Measurements from ENCODE around the gene PHF19. TPM values are rescaled to one million over a fixed set of nuclear protein-coding genes. Genes with fewer than 3 reads are reported as not detected.
A peak's percentile ranks its signal among the peaks of the same experiment; 100 is the strongest.

PHF19 gene
- total and polyA plus RNA-seq, 2 donors (not counting 3 experiments of a cell fraction or from before 2014, with no cell fraction given) = 102 to 153 TPM

- ChIA-PET POLR2A (no interaction called here), CTCF (interaction anchor here (2.9 kb wide), 1 partner anchor 41 kb away, joined by 8 read pairs; no protein-coding TSS in a partner anchor)
- Histone ChIP-seq H3K9me1 (replicated peaks; ENCODE audit: control insufficient read depth, extremely low read depth, insufficient read depth, low read length) (no peaks in the 10 kb centered on the region), H4K20me1 (replicated peaks; ENCODE audit: control insufficient read depth, extremely low read depth, insufficient read depth, low read length) (no peaks in the 10 kb centered on the region), H3K9ac (replicated peaks; ENCODE audit: extremely low read depth, insufficient read depth, low read length) (no peak overlapping the region), H3K27me3 (ENCODE audit: control insufficient read depth in 2 of 2, insufficient read depth in 2 of 2, low read length in 2 of 2) (peaks cover 0 to 3% of the 10 kb centered on the region in 2 experiments), H3K36me3 (ENCODE audit: control insufficient read depth in 2 of 2, extremely low read depth in 1 of 2, insufficient read depth in 2 of 2, low read length in 2 of 2) (no peaks in the 10 kb centered on the region), H3K4me2 (ENCODE audit: insufficient read depth, low read length) (no peak overlapping the region), H3K79me2 (ENCODE audit: control insufficient read depth, insufficient read depth, low read length) (no peaks in the 10 kb centered on the region), H3K9me3 (replicated peaks; ENCODE audit: control insufficient read depth, insufficient read depth, low read length) (no peaks in the 10 kb centered on the region), H2AFZ (ENCODE audit: low read depth, low read length) (no peak overlapping the region), H3K4me3 (replicated peaks in 1 of 3; ENCODE audit: insufficient read depth in 1 of 3, low read depth in 1 of 3, low read length in 3 of 3) (no peak overlapping the region), H3K4me1 (ENCODE audit: control insufficient read depth, extremely low read depth, insufficient read depth, low read length) (peaks cover 25% of the 10 kb centered on the region), H3K27ac (ENCODE audit: insufficient read depth, low read depth, low read length) (no peak overlapping the region)
- dilution Hi-C loops (cut with MboI; ENCODE audit: extremely low pct_ligation_motif_present, low sequenced_read_pairs) = no loop called here
- FAIRE-seq = no peak
- no TSS peak for BruUV-seq (replicated peaks)
- no peak for DNase-seq (ENCODE audit: low read depth, low spot score)
- TF ChIP-seq MAX (IDR thresholded peaks at IDR 0.05; ENCODE audit: insufficient read depth, insufficient read length) (no peak), GATA2 (IDR thresholded peaks at IDR 0.05; ENCODE audit: insufficient read depth, insufficient read length, low read depth, low read length) (no peak), POLR2AphosphoS5 (IDR thresholded peaks at IDR 0.05; ENCODE audit: insufficient read depth, low read depth, low read length) (no peak)
- intact Hi-C loops (cut with micrococcal nuclease) = no loop called here
These were observed 19.0 kb upstream of the PHF19 start for GRCh38 chr9:120895951-120896350.

DNA sequence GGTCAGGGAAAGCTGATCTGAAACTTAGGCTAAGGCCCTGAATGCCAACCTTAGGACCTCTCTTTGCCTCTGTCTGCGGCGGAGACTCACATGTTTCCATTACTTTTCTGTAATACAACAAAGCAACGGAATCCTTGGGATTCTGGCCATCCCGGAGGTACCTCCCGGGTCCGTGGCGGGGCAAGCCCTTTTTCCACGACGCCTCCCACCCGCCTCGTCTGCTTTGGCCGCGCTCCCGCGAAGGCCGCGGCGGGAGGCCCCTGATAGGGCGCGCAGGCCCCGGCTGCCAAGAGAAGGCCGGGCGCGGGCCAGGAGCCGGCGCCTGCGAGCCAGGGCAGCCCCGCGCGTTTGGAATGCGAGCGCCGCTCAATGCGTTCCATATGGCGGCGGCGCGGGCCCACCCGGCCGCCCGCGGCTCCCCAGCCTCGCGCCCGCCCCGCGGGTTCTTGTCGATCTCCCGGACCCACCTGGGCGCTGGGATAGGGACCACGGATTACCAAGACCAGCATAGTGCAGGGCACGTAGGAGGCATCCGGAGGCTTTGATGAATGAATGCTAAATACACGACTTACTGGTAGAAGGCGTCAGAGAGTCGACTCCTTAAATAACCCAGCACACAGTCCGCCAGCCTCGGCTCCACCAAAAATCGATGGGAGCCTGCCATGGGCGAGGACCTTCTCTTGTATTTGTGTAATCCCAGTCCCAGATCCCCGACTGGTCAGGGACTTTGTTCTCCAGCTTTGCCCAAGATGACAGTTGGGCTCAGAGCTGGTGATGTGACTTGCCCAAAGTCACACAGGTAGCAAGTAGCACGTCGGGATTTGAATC, 17.5 kb upstream of the PHF19 start:
- Histone ChIP-seq H3K36me3 (ENCODE audit: control insufficient read depth in 2 of 2, extremely low read depth in 1 of 2, insufficient read depth in 2 of 2, low read length in 2 of 2) (no peaks in the 10 kb centered on the region), H3K9me3 (replicated peaks; ENCODE audit: control insufficient read depth, insufficient read depth, low read length) (no peaks in the 10 kb centered on the region), H4K20me1 (replicated peaks; ENCODE audit: control insufficient read depth, extremely low read depth, insufficient read depth, low read length) (no peaks in the 10 kb centered on the region), H3K9ac (replicated peaks; ENCODE audit: extremely low read depth, insufficient read depth, low read length) (peak overlapping the region; percentile 40), H3K27ac (ENCODE audit: insufficient read depth, low read depth, low read length) (no peak overlapping the region), H3K79me2 (ENCODE audit: control insufficient read depth, insufficient read depth, low read length) (no peaks in the 10 kb centered on the region), H3K4me1 (ENCODE audit: control insufficient read depth, extremely low read depth, insufficient read depth, low read length) (peaks cover 25% of the 10 kb centered on the region), H2AFZ (ENCODE audit: low read depth, low read length) (peak overlapping the region; percentile 27), H3K4me2 (ENCODE audit: insufficient read depth, low read length) (peak overlapping the region; percentile 31), H3K27me3 (ENCODE audit: control insufficient read depth in 2 of 2, insufficient read depth in 2 of 2, low read length in 2 of 2) (no peaks in the 10 kb centered on the region), H3K9me1 (replicated peaks; ENCODE audit: control insufficient read depth, extremely low read depth, insufficient read depth, low read length) (no peaks in the 10 kb centered on the region), H3K4me3 (replicated peaks in 1 of 3; ENCODE audit: insufficient read depth in 1 of 3, low read depth in 1 of 3, low read length in 3 of 3) (no peak overlapping the region)
- CTCF ChIA-PET = interaction anchor here (2.9 kb wide), 1 partner anchor 42 kb away, joined by 8 read pairs; no protein-coding TSS in a partner anchor
- TF ChIP-seq JUN (IDR thresholded peaks at IDR 0.05; ENCODE audit: borderline replicate concordance, insufficient read depth, insufficient read length, low read depth) (no peak), EZH2 (IDR thresholded peaks at IDR 0.05; ENCODE audit: borderline replicate concordance, low read depth, low read length, severe bottlenecking) (no peak), FOS (IDR thresholded peaks at IDR 0.05; ENCODE audit: borderline replicate concordance, insufficient read depth, low read length) (no peak), POLR2AphosphoS5 (IDR thresholded peaks at IDR 0.05; ENCODE audit: insufficient read depth, low read depth, low read length) (no peak), MAX (IDR thresholded peaks at IDR 0.05; ENCODE audit: insufficient read depth, insufficient read length) (no peak), MYC (IDR thresholded peaks at IDR 0.05; ENCODE audit: low read depth, low read length) (no peak), GATA2 (IDR thresholded peaks at IDR 0.05; ENCODE audit: insufficient read depth, insufficient read length, low read depth, low read length) (no peak), POLR2A (IDR thresholded peaks at IDR 0.05; ENCODE audit: low read depth, low read length) (no peak)
- TF ChIP-seq, protein P1, sequence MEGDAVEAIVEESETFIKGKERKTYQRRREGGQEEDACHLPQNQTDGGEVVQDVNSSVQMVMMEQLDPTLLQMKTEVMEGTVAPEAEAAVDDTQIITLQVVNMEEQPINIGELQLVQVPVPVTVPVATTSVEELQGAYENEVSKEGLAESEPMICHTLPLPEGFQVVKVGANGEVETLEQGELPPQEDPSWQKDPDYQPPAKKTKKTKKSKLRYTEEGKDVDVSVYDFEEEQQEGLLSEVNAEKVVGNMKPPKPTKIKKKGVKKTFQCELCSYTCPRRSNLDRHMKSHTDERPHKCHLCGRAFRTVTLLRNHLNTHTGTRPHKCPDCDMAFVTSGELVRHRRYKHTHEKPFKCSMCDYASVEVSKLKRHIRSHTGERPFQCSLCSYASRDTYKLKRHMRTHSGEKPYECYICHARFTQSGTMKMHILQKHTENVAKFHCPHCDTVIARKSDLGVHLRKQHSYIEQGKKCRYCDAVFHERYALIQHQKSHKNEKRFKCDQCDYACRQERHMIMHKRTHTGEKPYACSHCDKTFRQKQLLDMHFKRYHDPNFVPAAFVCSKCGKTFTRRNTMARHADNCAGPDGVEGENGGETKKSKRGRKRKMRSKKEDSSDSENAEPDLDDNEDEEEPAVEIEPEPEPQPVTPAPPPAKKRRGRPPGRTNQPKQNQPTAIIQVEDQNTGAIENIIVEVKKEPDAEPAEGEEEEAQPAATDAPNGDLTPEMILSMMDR (IDR thresholded peaks at IDR 0.05; ENCODE audit: extremely low read depth in 1 of 2, insufficient read depth in 1 of 2, low read depth in 1 of 2, low read length in 2 of 2) = no peak
- dilution Hi-C loops (cut with MboI; ENCODE audit: extremely low pct_ligation_motif_present, low sequenced_read_pairs) (no loop called here), intact Hi-C loops (cut with micrococcal nuclease) (loop anchor here (1.0 kb wide), 1 partner anchor 31 kb away; no protein-coding TSS in a partner anchor)
- POLR2A ChIA-PET = interaction anchor here (0.6 kb wide), 1 partner anchor 166 kb away, joined by 3 read pairs; no protein-coding TSS in a partner anchor
- DNase-seq (ENCODE audit: low read depth, low spot score) = peak; percentile 31
- FAIRE-seq = no peak
- BruUV-seq (replicated peaks) = no TSS peak
